Uterus (tissue), 4 donors: ENCODE results near the gene RBFOX2. TPM values are rescaled to one million over a fixed set of nuclear protein-coding genes. Genes with fewer than 3 reads are reported as not detected.

Experiments
- DNase-seq, 2 donors: peaks; one replicate each; pipeline ENCODE4 v3.0.0-alpha.2; 2019 to 2020
- H3K27ac ChIP-seq, 2 donors: fragments of 200-600 bp; sonication (generic); 1 replicate in 1 of 2; 2 replicates in 1 of 2; pipeline ENCODE4 v1.5.1; 2016 to 2018
- H3K27me3 ChIP-seq, 2 donors: fragments of 200-600 bp; sonication (generic); one replicate each; pipeline ENCODE4 v1.5.1; 2018 to 2019; ENCODE audit warnings: control low read depth in 1 of 2
- H3K36me3 ChIP-seq, 2 donors: fragments of 200-600 bp; sonication (generic); one replicate each; pipeline ENCODE4 v1.5.1; 2019; ENCODE audit warnings: control low read depth in 1 of 2
- H3K4me1 ChIP-seq, 2 donors: fragments of 200-600 bp; sonication (generic); one replicate each; pipeline ENCODE4 v1.5.1; 2018 to 2019; ENCODE audit warnings: control low read depth in 1 of 2
- H3K4me3 ChIP-seq, 2 donors: fragments of 200-600 bp; sonication (generic); 1 replicate in 1 of 2; 2 replicates in 1 of 2; pipeline ENCODE4 v1.5.1; 2018 to 2019; ENCODE audit warnings: mild to moderate bottlenecking in 1 of 2
- H3K9me3 ChIP-seq, 2 donors: fragments of 200-600 bp; sonication (generic); one replicate each; pipeline ENCODE4 v1.5.1; 2019; ENCODE audit warnings: control low read depth in 1 of 2
- POLR2A ChIP-seq, 2 donors: fragments of 450-650 bp; IDR thresholded peaks; one replicate each; pipeline ENCODE4 v1.6.1; 2016; ENCODE audit warnings: antibody characterized with exemption in 2 of 2, mild to moderate bottlenecking in 1 of 2, moderate library complexity in 1 of 2
- intact Hi-C: fragments of 100-400 bp; cut with DNase I; formaldehyde crosslinking; loops from one replicate; pipeline ENCODE4 v1.15.1; 2023; ENCODE audit warnings: low total_unique reads
- total RNA-seq, 4 donors: library from RNA; depleted of rRNA in 3 of 4; stranded (reverse); fragments of >200 nt in 3 of 4; gene quantifications; one replicate each; pipeline versions ENCODE4 v1.1.0 to v1.2.4, GENCODE V29; 2014 to 2023
- TF ChIP-seq, protein P1 (sequence below), 4 experiments: fragments of 200-600 bp in 2 of 4; fragments of 450-650 bp in 2 of 4; sonication (generic) in 2 of 4; IDR thresholded peaks; one replicate each; pipeline ENCODE4 v1.5.1; 2016 to 2019; ENCODE audit warnings: antibody characterized with exemption in 4 of 4, mild to moderate bottlenecking in 2 of 4, moderate library complexity in 1 of 4
- donor health status: DM: yes; HTN: yes; CAD: no.

RBFOX2 gene
- total RNA-seq, 4 donors from 2014 or later: 81.0 to 311 (median 147) TPM

DNA sequence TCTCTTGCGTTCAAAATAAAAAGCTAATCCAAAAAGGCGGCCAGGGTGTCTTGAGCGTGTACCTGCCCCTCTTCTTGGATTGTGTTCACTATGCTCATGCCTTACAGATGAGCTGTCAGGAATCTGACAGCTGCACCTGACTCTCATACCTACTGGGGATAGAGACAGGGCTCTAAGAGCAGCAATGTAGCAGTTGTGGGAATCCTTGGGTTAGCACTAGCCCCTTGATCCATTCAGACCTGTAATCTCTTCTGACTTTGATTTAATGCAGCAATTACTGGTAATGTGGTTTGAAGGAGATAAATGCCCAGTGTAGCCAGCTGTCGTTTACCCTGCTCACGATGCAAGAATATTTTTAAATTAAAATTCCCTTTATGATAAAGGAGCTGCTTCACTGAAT is 165.2 kb downstream of the RBFOX2 start:
- Histone ChIP-seq H3K27me3 (no peaks in the 10 kb centered on the region), H3K36me3 (no peaks in the 10 kb centered on the region), H3K27ac (no peak overlapping the region), H3K9me3 (no peaks in the 10 kb centered on the region), H3K4me1 (no peaks in the 10 kb centered on the region), H3K4me3 (no peak overlapping the region)
- DNase-seq: no peak
- TF ChIP-seq, protein P1, sequence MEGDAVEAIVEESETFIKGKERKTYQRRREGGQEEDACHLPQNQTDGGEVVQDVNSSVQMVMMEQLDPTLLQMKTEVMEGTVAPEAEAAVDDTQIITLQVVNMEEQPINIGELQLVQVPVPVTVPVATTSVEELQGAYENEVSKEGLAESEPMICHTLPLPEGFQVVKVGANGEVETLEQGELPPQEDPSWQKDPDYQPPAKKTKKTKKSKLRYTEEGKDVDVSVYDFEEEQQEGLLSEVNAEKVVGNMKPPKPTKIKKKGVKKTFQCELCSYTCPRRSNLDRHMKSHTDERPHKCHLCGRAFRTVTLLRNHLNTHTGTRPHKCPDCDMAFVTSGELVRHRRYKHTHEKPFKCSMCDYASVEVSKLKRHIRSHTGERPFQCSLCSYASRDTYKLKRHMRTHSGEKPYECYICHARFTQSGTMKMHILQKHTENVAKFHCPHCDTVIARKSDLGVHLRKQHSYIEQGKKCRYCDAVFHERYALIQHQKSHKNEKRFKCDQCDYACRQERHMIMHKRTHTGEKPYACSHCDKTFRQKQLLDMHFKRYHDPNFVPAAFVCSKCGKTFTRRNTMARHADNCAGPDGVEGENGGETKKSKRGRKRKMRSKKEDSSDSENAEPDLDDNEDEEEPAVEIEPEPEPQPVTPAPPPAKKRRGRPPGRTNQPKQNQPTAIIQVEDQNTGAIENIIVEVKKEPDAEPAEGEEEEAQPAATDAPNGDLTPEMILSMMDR (IDR thresholded peaks at IDR 0.05): no peak
- no peak for TF ChIP-seq POLR2A (IDR thresholded peaks at IDR 0.05)
- intact Hi-C loops: no loop called here

DNA sequence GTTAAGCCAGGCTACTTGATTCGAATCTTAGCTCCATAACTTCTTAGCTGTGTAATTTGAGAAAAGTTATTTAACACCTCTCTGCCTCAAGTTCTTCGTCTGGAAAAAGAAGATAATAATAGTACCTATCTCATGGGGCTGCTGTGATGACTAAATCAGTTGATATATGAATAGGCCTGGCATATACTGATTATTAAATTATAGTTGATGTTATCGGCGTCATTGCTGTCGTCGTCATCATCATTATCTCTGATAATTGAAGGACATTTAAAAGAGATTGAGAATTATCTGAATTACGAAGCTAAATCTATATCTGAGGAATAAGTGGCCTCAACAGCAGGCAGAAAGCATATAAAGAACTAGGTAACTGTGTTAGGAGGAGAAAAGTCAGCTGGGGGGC is 165.9 kb downstream of the RBFOX2 start:
- Histone ChIP-seq H3K27me3 (no peaks in the 10 kb centered on the region), H3K9me3 (no peaks in the 10 kb centered on the region), H3K4me1 (no peaks in the 10 kb centered on the region), H3K36me3 (no peaks in the 10 kb centered on the region), H3K27ac (no peak overlapping the region), H3K4me3 (no peak overlapping the region)
- intact Hi-C loops: no loop called here
- DNase-seq: no peak
- TF ChIP-seq POLR2A (IDR thresholded peaks at IDR 0.05): no peak
- TF ChIP-seq, protein P1 (IDR thresholded peaks at IDR 0.05): no peak

DNA sequence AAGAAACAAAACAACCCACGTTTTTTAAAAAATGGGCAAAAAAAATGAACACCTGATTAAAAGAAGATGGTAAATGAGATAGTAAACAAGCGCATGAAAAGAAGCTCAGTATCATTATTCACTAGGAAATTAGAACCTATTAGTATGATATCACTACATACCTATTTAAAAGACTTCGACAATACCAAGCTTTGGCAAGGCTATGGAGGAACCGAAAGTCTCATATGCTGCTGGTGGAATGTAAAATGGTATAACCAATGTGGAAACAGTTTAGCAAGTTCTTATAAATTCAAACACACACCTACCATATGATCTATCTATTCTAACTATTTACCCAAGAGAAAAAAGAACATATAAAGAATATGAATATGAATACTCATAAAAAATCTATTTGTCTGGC is 167.2 kb downstream of the RBFOX2 start:
- intact Hi-C loops: no loop called here
- no peaks in the 10 kb centered on the region for H3K4me1 ChIP-seq

DNA sequence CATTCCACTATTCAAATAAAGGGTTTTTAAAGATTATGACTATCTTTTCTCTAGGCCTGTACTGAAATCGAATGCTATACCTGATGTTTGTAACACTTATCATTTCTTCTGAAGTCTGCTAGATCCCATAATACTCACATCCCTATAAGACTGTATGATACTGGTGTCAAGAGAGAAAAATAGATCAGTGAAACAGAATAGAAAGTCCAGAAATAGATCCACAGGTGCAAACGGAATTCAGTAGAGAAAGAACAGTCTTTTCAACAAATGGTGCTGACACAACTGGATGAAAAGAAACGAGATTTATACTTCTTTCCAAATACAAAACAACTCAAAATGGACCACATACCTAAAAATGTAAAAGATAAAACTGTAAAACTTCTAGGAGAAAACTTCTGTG is 167.8 kb downstream of the RBFOX2 start:
- no peaks in the 10 kb centered on the region for H3K9me3 ChIP-seq
- H3K4me1 ChIP-seq: no peaks in the 10 kb centered on the region
- no peak for TF ChIP-seq POLR2A (IDR thresholded peaks at IDR 0.05)
- no peaks in the 10 kb centered on the region for H3K27me3 ChIP-seq
- H3K36me3 ChIP-seq: no peaks in the 10 kb centered on the region
- no peak overlapping the region for H3K27ac ChIP-seq
- no peak for DNase-seq
- no peak overlapping the region for H3K4me3 ChIP-seq
- intact Hi-C loops: no loop called here

More for the DNA sequence above, 167.2 kb downstream of the RBFOX2 start:
- DNase-seq: no peak
- H3K4me3 ChIP-seq: no peak overlapping the region
- no peak for TF ChIP-seq POLR2A (IDR thresholded peaks at IDR 0.05)
- TF ChIP-seq, protein P1 (IDR thresholded peaks at IDR 0.05): no peak
- H3K36me3 ChIP-seq: no peaks in the 10 kb centered on the region
- H3K27me3 ChIP-seq: no peaks in the 10 kb centered on the region
- no peaks in the 10 kb centered on the region for H3K9me3 ChIP-seq
- no peak overlapping the region for H3K27ac ChIP-seq

DNA sequence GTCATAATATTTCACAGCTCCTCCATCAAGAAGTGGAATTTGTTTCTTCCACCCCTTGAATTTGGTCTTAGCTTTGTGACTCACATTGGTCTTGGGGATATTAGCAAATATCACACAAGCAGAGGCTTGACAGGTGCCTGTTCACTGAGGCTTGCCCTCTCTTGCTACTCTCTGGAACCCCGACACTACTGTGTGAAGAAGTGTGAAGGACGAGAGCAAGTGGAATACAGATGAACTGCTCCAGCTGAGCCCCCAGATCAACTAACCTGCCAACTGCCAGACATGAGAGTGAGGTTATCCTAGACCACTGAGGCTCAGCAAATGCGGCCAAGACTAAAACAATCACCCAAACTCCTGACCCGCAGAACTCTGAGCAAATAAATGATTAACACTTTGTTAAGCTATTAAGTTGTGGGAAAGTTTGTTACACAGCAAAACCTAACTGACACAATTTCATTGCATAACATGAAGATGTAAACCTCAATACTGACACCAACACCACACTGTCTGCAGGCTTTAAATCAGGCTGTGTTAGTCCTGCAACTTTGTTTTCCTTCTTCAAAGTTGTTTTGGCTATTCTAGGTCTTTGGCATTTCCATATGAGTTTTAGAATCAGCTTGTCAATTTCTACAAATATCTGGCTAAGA is 168.4 kb downstream of the RBFOX2 start:
- intact Hi-C loops: no loop called here
- H3K4me1 ChIP-seq: no peaks in the 10 kb centered on the region
- no peaks in the 10 kb centered on the region for H3K9me3 ChIP-seq
- DNase-seq: no peak
- no peaks in the 10 kb centered on the region for H3K27me3 ChIP-seq
- no peaks in the 10 kb centered on the region for H3K36me3 ChIP-seq
- TF ChIP-seq, protein P1 (IDR thresholded peaks at IDR 0.05): no peak
- TF ChIP-seq POLR2A (IDR thresholded peaks at IDR 0.05): no peak
- H3K27ac ChIP-seq: no peak overlapping the region
- H3K4me3 ChIP-seq: no peak overlapping the region

DNA sequence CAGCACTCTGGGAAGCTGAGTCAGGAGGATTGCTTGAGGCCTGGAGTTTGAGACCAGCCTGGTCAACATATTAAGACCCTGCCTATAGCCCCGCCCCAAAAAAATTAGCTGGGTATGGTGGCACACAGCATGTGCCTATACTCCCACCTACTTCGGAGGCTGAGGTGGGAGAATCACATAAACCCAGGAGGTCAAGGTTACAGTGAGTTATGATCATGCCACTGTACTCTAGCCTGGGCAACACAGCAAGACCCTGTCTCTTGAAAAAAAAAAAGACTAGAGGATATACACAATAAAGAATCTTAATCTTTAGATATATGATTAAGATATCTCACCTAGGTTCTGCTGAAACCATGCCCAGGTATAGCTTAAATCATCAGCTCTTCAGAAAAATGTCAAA is 174.3 kb downstream of the RBFOX2 start:
- Histone ChIP-seq H3K27me3 (no peaks in the 10 kb centered on the region), H3K9me3 (no peaks in the 10 kb centered on the region), H3K4me1 (peaks cover 0 to 4% of the 10 kb centered on the region in 2 donors), H3K4me3 (no peak overlapping the region), H3K36me3 (no peaks in the 10 kb centered on the region), H3K27ac (no peak overlapping the region)
- TF ChIP-seq, protein P1 (IDR thresholded peaks at IDR 0.05): no peak
- TF ChIP-seq POLR2A (IDR thresholded peaks at IDR 0.05): no peak
- DNase-seq: no peak
- intact Hi-C loops: no loop called here
